GM19397 (cell line): ENCODE results near the gene FBXL7.

Experiments used
- ATAC-seq: cut with Tn5 transposase; IDR thresholded peaks from one replicate; pipeline ENCODE4 v1.9.1; 2021; ENCODE audit warnings: mild to moderate bottlenecking, moderate library complexity; ENCODE audit not compliant: unreplicated experiment

FBXL7 gene

GRCh38 chr5:15983392-15983791 is 483.4 kb downstream of the FBXL7 start:
- no peak for ATAC-seq
